Measurements from ENCODE around the gene LDHD.

LDHD gene

GRCh38 chr16:75078886-75079285, 37.7 kb downstream of the LDHD start:
- no peak for DNase-seq

- no peak for DNase-seq
Measured at GRCh38 chr16:75075688-75076268, 40.8 kb downstream of the LDHD start.

- DNase-seq, result peak; percentile 16 to 31
Measured at GRCh38 chr16:75074920-75075687, 41.5 kb downstream of the LDHD start.

GRCh38 chr16:75074304-75074793, 42.2 kb downstream of the LDHD start:
- no peak for DNase-seq

- no peak for DNase-seq
Measured at GRCh38 chr16:75073545-75074303, 42.9 kb downstream of the LDHD start.

- DNase-seq, result no peak
Measured at GRCh38 chr16:75072239-75072947, 44.2 kb downstream of the LDHD start.

GRCh38 chr16:75071621-75072020, 45.0 kb downstream of the LDHD start:
- no peak for DNase-seq

GRCh38 chr16:75070012-75070841, 46.4 kb downstream of the LDHD start:
- peak; percentile 51 to 76 for DNase-seq

- no peak for DNase-seq
Measured at GRCh38 chr16:75068085-75069031, 48.2 kb downstream of the LDHD start.

- no peak for DNase-seq
Measured at GRCh38 chr16:75066861-75067447, 49.6 kb downstream of the LDHD start.

- no peak for DNase-seq
Measured at GRCh38 chr16:75065521-75066149, 50.9 kb downstream of the LDHD start.

- DNase-seq, result no peak
Measured at GRCh38 chr16:75065149-75065505, 51.5 kb downstream of the LDHD start.

GRCh38 chr16:75064403-75065148, 52.0 kb downstream of the LDHD start:
- DNase-seq, result no peak

GRCh38 chr16:75063549-75064088, 53.0 kb downstream of the LDHD start:
- DNase-seq, result no peak

- no peak for DNase-seq
Measured at GRCh38 chr16:75062976-75063346, 53.6 kb downstream of the LDHD start.

- DNase-seq, result no peak
Measured at GRCh38 chr16:75062135-75062975, 54.2 kb downstream of the LDHD start.

Data from cerebellar nuclear complex (tissue), 1 donor.